Measurements from ENCODE around the gene NFATC4. TPM values are rescaled to one million over a fixed set of nuclear protein-coding genes. Genes with fewer than 3 reads are reported as not detected.
A peak's percentile ranks its signal among the peaks of the same experiment; 100 is the strongest.

The NFATC4 gene
- total RNA-seq, 2 donors from 2014 or later = not detected

DNA sequence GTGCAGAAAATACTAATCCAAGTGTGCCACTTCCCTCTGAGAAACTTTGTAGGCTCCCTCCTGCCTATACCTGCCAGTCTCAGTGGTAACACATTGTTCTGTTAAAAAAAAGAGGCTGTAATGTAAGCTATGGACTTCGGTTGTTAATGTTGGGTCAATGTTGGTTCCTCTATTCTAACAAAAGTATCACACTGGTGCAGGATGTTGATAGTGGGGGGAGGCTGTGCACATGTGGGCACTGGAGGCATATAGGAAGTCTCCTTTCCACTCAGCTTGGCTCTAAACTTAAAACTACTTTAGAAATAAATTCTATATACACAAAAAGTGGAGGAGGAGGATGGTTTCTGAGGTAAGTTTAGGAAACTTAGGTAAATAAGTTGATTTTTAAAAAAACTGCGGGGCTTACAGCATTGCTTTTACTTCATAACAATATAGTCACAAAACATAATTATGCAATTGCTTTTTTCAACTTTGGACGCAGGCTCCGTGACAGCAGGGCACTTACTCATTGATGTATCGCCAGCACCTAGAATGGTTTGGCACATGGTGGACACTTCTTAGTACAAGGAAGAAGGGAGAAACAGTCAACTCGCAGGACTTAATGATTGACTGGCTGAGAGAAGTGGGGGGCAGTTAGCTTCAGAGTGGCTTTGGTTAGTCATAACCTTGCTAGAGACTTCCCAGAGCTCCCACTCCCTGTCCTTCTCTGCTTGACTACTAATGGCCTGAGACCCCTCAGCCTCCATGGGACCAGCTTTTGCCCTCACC is 22.9 kb downstream of the NFATC4 start:
- DNase-seq (no peak), ATAC-seq (no peak)
- no peak overlapping the region for H3K27ac Mint-ChIP-seq
- H3K4me1 Mint-ChIP-seq = peaks cover 2% of the 10 kb centered on the region
- H3K9me3 ChIP-seq (ENCODE audit: control insufficient read depth, low read length, poor library complexity, severe bottlenecking) = no peaks in the 10 kb centered on the region
- H3K36me3 Mint-ChIP-seq (ENCODE audit: low read depth) = peaks cover 2% of the 10 kb centered on the region
- peaks cover 30% of the 10 kb centered on the region for H3K27me3 Mint-ChIP-seq
- H3K4me3 Mint-ChIP-seq = no peak overlapping the region

DNA sequence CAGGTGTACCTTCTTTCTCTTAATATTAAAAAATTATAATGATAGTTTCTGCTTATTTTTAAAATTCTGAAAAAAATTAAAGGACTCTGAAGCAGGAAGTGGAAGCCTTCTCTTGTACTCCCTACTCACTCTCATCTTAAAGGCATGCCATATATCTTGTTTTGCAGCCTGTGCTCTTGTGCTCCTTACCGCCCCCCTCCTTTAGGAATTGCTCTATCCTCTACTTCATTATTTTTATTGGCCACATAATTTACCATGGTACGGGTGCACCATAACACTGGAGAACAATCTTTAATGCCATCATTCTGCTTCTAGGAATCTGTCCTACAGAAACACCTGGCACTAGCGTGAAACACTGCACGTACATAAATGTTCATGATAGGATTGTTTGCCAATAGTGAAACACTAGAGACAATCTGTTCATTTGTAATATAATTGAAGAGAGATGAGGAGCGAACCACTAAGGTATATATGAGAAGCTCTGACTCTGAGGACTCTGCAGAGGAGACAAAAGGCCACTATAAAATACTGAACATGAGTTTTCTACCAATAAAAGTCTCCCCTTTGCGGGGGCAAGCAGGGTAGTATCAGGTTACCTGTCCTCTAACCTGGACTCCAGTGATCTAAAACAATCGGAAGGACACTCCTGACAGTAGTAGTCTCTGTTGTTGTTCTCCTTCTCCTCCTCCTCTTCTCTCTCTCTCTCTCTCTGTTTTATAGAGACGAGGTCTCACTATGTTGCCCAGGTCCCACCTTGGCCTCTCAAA is 24.5 kb downstream of the NFATC4 start:
- Mint-ChIP-seq H3K4me3 (no peak overlapping the region), H3K27me3 (peaks cover 24% of the 10 kb centered on the region), H3K36me3 (ENCODE audit: low read depth) (peaks cover 2% of the 10 kb centered on the region), H3K4me1 (peaks cover 8% of the 10 kb centered on the region), H3K27ac (no peak overlapping the region)
- H3K9me3 ChIP-seq (ENCODE audit: control insufficient read depth, low read length, poor library complexity, severe bottlenecking) = no peaks in the 10 kb centered on the region
- DNase-seq = no peak
- no peak for ATAC-seq

DNA sequence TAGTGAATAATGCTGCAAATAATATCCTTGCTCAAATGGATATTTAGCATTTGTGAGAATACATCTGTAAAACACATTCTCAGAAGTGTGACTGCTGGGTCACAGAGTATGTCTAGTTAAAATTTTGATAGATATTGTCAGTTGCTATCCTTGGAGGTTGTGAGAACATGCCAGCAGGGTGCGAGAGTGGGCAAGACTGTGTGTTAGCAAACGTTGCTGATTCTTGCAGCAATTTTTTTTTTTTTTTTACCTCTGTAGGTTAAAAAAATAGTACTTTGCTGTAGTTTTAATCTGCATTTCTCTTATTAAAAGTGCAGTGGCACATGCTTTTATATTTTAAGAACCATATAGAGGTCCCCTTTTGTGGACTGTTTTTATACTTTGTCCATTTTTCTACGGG is 26.3 kb downstream of the NFATC4 start:
- no peak for DNase-seq

GRCh38 chr14:24395609-24396582 is 27.9 kb downstream of the NFATC4 start:
- H3K9me3 ChIP-seq (ENCODE audit: control insufficient read depth, low read length, poor library complexity, severe bottlenecking) = no peaks in the 10 kb centered on the region
- H3K36me3 Mint-ChIP-seq (ENCODE audit: low read depth) = peaks cover 2% of the 10 kb centered on the region
- no peak overlapping the region for H3K4me3 Mint-ChIP-seq
- DNase-seq (no peak), ATAC-seq (no peak)
- no peak overlapping the region for H3K27ac Mint-ChIP-seq
- peaks cover 19% of the 10 kb centered on the region for H3K4me1 Mint-ChIP-seq
- H3K27me3 Mint-ChIP-seq = peaks cover 30% of the 10 kb centered on the region

More for the DNA sequence above, 26.3 kb downstream of the NFATC4 start:
- Mint-ChIP-seq H3K36me3 (ENCODE audit: low read depth) (peaks cover 2% of the 10 kb centered on the region), H3K27me3 (peaks cover 19% of the 10 kb centered on the region), H3K4me3 (no peak overlapping the region), H3K27ac (no peak overlapping the region), H3K4me1 (peaks cover 12% of the 10 kb centered on the region)
- no peaks in the 10 kb centered on the region for H3K9me3 ChIP-seq (ENCODE audit: control insufficient read depth, low read length, poor library complexity, severe bottlenecking)
- no peak for ATAC-seq

GRCh38 chr14:24397639-24398292 is 29.8 kb downstream of the NFATC4 start:
- H3K9me3 ChIP-seq (ENCODE audit: control insufficient read depth, low read length, poor library complexity, severe bottlenecking) = no peaks in the 10 kb centered on the region
- DNase-seq (no peak), ATAC-seq (no peak)
- peaks cover 25% of the 10 kb centered on the region for H3K4me1 Mint-ChIP-seq
- H3K36me3 Mint-ChIP-seq (ENCODE audit: low read depth) = no peaks in the 10 kb centered on the region
- peaks cover 26% of the 10 kb centered on the region for H3K27me3 Mint-ChIP-seq
- H3K4me3 Mint-ChIP-seq = peak overlapping the region; percentile 69
- peak overlapping the region; percentile 80 for H3K27ac Mint-ChIP-seq

GRCh38 chr14:24398293-24398652 is 30.3 kb downstream of the NFATC4 start:
- Mint-ChIP-seq H3K27me3 (peaks cover 29% of the 10 kb centered on the region), H3K27ac (no peak overlapping the region), H3K4me1 (peaks cover 25% of the 10 kb centered on the region), H3K36me3 (ENCODE audit: low read depth) (no peaks in the 10 kb centered on the region), H3K4me3 (no peak overlapping the region)
- ATAC-seq (no peak), DNase-seq (no peak)
- no peaks in the 10 kb centered on the region for H3K9me3 ChIP-seq (ENCODE audit: control insufficient read depth, low read length, poor library complexity, severe bottlenecking)

DNA sequence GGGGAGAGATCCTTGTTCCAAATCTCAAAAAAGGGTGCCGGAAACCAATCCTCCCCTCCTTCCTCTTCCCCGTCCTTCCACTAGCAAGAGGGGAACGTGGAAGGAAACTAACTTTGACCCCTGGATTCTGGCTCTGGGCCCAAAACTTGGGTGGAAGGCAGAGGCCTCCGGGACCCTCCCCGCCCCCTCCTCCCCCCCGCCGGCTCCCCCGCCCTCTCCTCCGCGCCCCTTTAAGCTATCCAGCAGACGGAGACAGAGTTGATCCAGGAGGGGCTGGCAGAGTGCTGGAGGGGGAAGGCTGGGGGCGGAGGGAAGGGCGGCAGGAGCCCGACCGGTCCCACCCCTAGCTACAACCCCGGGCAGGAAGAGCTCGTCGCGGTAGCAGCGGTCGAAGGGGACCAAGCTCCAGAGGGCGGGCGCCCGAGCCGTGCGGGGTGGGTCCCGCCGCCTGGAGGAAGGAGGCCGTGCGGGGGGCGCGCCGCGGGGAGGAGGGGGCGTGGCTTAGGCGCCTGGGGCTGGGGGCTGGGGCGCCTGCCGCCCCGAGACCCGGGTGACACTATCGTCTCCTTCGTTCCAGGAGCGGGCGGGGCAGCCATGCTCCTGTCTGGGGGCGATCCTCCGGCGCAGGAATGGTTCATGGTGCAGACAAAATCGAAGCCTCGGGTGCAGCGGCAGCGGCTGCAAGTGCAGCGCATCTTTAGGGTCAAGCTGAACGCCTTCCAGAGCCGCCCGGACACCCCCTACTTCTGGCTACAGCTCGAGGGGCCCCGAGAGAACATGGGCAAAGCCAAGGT is 30.9 kb downstream of the NFATC4 start, which contains the start of gene NYNRIN:
TSS of gene NYNRIN (plus strand) at position 351 of the 794 bp plus-strand sequence. CDS start at position 595, 244 bp downstream.
- no peaks in the 10 kb centered on the region for H3K9me3 ChIP-seq (ENCODE audit: control insufficient read depth, low read length, poor library complexity, severe bottlenecking)
- ATAC-seq (peak; percentile 80), DNase-seq (peak in 1 of 3 donors; percentile 28)
- H3K27me3 Mint-ChIP-seq = peaks cover 35% of the 10 kb centered on the region
- peak within 1 kb of the TSS; percentile 43 for H3K27ac Mint-ChIP-seq
- H3K4me1 Mint-ChIP-seq = peaks cover 25% of the 10 kb centered on the region
- H3K36me3 Mint-ChIP-seq (ENCODE audit: low read depth) = no peaks in the 10 kb centered on the region
- H3K4me3 Mint-ChIP-seq = peak within 1 kb of the TSS; percentile 87

GRCh38 chr14:24399447-24399822 is 31.5 kb downstream of the NFATC4 start:
- Mint-ChIP-seq H3K4me1 (peaks cover 25% of the 10 kb centered on the region), H3K27ac (peak overlapping the region; percentile 43), H3K27me3 (peaks cover 41% of the 10 kb centered on the region), H3K36me3 (ENCODE audit: low read depth) (peaks cover 2% of the 10 kb centered on the region), H3K4me3 (peak overlapping the region; percentile 87)
- no peak for DNase-seq
- H3K9me3 ChIP-seq (ENCODE audit: control insufficient read depth, low read length, poor library complexity, severe bottlenecking) = no peaks in the 10 kb centered on the region
- ATAC-seq = no peak

- Mint-ChIP-seq H3K36me3 (ENCODE audit: low read depth) (peaks cover 2% of the 10 kb centered on the region), H3K27me3 (peaks cover 45% of the 10 kb centered on the region), H3K4me3 (peak overlapping the region; percentile 87), H3K4me1 (peaks cover 25% of the 10 kb centered on the region), H3K27ac (peak overlapping the region; percentile 43)
- ATAC-seq = no peak
- DNase-seq = no peak
- no peaks in the 10 kb centered on the region for H3K9me3 ChIP-seq (ENCODE audit: control insufficient read depth, low read length, poor library complexity, severe bottlenecking)
These were observed 32.2 kb downstream of the NFATC4 start for GRCh38 chr14:24399999-24400718.

- peaks cover 5% of the 10 kb centered on the region for H3K36me3 Mint-ChIP-seq (ENCODE audit: low read depth)
- H3K9me3 ChIP-seq (ENCODE audit: control insufficient read depth, low read length, poor library complexity, severe bottlenecking) = no peaks in the 10 kb centered on the region
- no peak for DNase-seq
- ATAC-seq = no peak
- H3K4me1 Mint-ChIP-seq = peaks cover 21% of the 10 kb centered on the region
- peaks cover 54% of the 10 kb centered on the region for H3K27me3 Mint-ChIP-seq
- no peak overlapping the region for H3K4me3 Mint-ChIP-seq
- no peak overlapping the region for H3K27ac Mint-ChIP-seq
These were observed 34.1 kb downstream of the NFATC4 start for GRCh38 chr14:24401810-24402702.
